PC-3 (cell line): Measurements from ENCODE around the gene KIF9.

Experiments used
- CTCF ChIP-seq: fragments of 300-600 bp; sonication (generic); conservative IDR thresholded peaks from 2 replicates; pipeline ENCODE4 v1.5.1; 2017; ENCODE audit warnings: antibody characterized with exemption, low read depth, mild to moderate bottlenecking, low read length
- EZH2 ChIP-seq: fragments of 300-600 bp; sonication (generic); IDR thresholded peaks from one replicate; pipeline ENCODE4 v1.6.1; 2017; ENCODE audit warnings: antibody characterized with exemption, mild to moderate bottlenecking, low read length; ENCODE audit not compliant: unreplicated experiment

- no peak; the same call in 1 of the 2 replicates for TF ChIP-seq CTCF
- no peak for TF ChIP-seq EZH2
Measured at GRCh38 chr3:47274652-47275051, 7.9 kb downstream of the KIF9 start.
